ENCODE results near the gene BMP4. TPM values are rescaled to one million over a fixed set of nuclear protein-coding genes. Genes with fewer than 3 reads are reported as not detected.

Gene BMP4
- total RNA-seq, 1 donor from 2014 or later: 0.42 TPM

DNA sequence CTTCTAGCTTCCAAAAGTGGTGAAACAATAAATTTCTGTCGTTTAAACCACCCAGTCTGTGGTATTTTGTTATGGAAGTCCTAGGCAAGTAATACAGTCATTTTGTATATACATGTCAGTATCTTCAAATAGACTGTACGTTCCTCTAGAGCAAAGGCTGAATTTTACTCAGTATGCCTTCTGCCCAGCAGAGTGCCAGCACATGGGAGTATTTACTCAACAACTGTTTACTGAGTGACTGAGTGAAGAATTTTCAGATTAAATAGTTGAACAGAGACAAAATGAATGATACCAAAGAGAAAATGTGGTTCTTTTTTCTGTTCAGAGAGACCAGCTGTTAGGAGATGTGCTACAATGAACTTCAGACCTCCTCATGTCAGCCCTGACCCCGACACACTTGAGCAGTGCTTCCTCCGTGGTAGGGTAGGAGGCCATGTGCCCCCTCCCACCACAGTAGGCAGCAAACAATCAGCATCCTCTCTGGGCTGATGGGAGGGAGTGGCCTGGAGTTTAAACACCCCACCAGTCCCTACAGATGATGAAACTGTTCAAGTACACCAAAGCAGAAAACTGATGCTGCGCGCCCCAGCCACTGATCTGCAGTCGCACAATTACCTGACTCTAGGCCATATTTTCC is 21.7 kb downstream of the BMP4 start:
- intact Hi-C loops (cut with micrococcal nuclease): no loop called here
- no peaks in the 10 kb centered on the region for H3K4me1 Mint-ChIP-seq
- TF ChIP-seq, protein P1, sequence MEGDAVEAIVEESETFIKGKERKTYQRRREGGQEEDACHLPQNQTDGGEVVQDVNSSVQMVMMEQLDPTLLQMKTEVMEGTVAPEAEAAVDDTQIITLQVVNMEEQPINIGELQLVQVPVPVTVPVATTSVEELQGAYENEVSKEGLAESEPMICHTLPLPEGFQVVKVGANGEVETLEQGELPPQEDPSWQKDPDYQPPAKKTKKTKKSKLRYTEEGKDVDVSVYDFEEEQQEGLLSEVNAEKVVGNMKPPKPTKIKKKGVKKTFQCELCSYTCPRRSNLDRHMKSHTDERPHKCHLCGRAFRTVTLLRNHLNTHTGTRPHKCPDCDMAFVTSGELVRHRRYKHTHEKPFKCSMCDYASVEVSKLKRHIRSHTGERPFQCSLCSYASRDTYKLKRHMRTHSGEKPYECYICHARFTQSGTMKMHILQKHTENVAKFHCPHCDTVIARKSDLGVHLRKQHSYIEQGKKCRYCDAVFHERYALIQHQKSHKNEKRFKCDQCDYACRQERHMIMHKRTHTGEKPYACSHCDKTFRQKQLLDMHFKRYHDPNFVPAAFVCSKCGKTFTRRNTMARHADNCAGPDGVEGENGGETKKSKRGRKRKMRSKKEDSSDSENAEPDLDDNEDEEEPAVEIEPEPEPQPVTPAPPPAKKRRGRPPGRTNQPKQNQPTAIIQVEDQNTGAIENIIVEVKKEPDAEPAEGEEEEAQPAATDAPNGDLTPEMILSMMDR (IDR thresholded peaks at IDR 0.05): no peak

DNA sequence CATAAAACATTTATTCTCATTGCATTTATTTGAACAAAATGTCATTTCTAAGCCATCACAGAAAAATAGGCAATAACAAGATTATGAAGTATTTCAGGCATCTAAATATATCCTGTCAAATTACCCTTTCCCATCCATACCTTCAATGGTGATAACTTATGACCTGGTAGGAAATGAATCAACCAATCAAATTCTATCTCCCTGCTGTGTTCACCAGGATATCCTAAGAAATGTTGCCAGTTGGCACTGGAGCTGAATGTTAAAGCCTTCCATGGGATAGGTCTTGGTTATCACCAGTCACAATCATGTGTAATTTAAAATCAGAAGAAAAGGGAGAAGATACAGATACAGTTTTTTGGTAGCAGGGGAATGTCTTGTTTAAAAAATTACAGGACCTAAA is 23.7 kb downstream of the BMP4 start:
- no peak overlapping the region for H3K27ac Mint-ChIP-seq
- H3K36me3 Mint-ChIP-seq (ENCODE audit: low read depth): no peaks in the 10 kb centered on the region
- TF ChIP-seq, protein P1 (IDR thresholded peaks at IDR 0.05): no peak
- ATAC-seq (ENCODE audit: low read depth) (no peak), DNase-seq (no peak)
- intact Hi-C loops (cut with micrococcal nuclease): no loop called here
- H3K4me3 Mint-ChIP-seq: no peak overlapping the region
- no peaks in the 10 kb centered on the region for H3K9me3 Mint-ChIP-seq
- peaks cover 3% of the 10 kb centered on the region for H3K27me3 Mint-ChIP-seq
- H3K4me1 Mint-ChIP-seq: no peaks in the 10 kb centered on the region
- POLR2A ChIA-PET: no interaction called here
- CTCF ChIA-PET: no interaction called here

More for the DNA sequence above, 21.7 kb downstream of the BMP4 start:
- DNase-seq: no peak
- Mint-ChIP-seq H3K9me3 (no peaks in the 10 kb centered on the region), H3K4me3 (no peak overlapping the region), H3K27ac (no peak overlapping the region), H3K36me3 (ENCODE audit: low read depth) (no peaks in the 10 kb centered on the region), H3K27me3 (peaks cover 6% of the 10 kb centered on the region)
- CTCF ChIA-PET: no interaction called here
- POLR2A ChIA-PET: no interaction called here
- ATAC-seq (ENCODE audit: low read depth): no peak

DNA sequence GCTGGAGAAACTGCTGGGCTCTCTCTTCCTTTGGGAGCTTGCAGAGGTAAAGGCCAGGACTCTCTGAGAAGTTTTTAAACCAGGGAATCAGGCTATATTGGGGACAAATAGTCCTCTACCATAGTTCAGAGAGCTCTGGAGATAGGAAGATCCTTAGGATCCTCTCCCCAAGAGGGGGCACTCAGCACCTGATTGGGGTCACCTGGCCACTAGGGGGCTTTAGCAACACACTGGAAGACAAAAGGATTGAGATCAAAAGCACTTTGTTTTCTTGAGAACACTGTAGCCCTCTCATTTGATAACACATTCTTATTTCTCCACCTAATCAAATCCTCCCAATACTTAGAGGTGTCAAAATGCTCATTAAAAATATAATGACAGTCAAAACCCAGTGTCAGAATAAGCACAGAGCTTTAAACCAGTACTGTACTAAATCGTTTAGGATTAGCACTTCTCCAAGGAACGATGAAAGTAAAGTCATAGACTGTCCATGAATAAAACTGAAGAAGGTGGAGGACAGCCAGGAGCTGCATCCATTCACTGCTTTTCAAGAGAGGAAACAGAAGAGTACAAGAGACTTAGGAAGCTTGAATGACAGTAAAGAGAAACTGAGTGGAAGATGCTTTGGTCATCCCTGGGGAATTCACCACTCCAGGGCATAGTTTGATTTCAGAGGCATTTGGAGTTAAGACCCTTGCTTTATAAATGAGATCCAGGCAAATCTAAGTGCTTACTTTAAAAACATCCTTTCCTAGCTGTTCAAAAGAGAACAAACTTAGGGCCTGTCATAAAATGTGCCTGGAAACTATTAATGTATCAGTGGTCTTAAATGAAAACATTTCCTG is 26.5 kb downstream of the BMP4 start:
- ChIA-PET CTCF (interaction anchor here (1.3 to 1.6 kb wide), 3 partner anchors 9 to 418 kb away, joined by 3 to 5 read pairs (median 5); no protein-coding TSS in a partner anchor), POLR2A (no interaction called here)
- H3K9me3 Mint-ChIP-seq: no peaks in the 10 kb centered on the region
- H3K4me3 Mint-ChIP-seq: no peak overlapping the region
- no peak for ATAC-seq (ENCODE audit: low read depth)
- no peaks in the 10 kb centered on the region for H3K36me3 Mint-ChIP-seq (ENCODE audit: low read depth)
- peaks cover 11% of the 10 kb centered on the region for H3K27me3 Mint-ChIP-seq
- no peak overlapping the region for H3K27ac Mint-ChIP-seq
- TF ChIP-seq, protein P1 (IDR thresholded peaks at IDR 0.05): no peak
- H3K4me1 Mint-ChIP-seq: no peaks in the 10 kb centered on the region
- intact Hi-C loops (cut with micrococcal nuclease): no loop called here
- no peak for DNase-seq

DNA sequence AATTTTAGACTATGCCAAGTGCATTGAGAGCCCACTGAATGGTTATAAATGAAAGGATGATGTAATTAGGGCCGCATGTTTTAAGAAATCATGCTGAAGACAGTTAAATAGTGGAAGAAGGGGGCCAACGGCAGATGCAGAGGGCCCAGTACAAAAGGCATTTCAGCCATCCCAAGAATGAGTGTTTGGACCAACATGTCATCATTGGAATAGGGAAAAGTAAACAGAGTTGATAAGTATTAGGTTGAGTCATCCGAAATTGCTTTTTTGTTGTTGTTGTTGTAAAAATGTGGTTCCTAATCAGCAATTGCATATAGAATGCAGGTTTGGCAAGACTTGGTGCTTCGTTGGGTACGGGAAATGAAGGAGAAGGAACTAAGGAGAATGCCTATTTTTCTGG is 29.5 kb downstream of the BMP4 start:
- H3K27me3 Mint-ChIP-seq: peaks cover 14% of the 10 kb centered on the region
- ATAC-seq (ENCODE audit: low read depth) (no peak), DNase-seq (no peak)
- no peak overlapping the region for H3K27ac Mint-ChIP-seq
- H3K4me3 Mint-ChIP-seq: no peak overlapping the region
- CTCF ChIA-PET: no interaction called here
- POLR2A ChIA-PET: no interaction called here
- H3K36me3 Mint-ChIP-seq (ENCODE audit: low read depth): no peaks in the 10 kb centered on the region
- TF ChIP-seq, protein P1 (IDR thresholded peaks at IDR 0.05): no peak
- H3K4me1 Mint-ChIP-seq: no peaks in the 10 kb centered on the region
- H3K9me3 Mint-ChIP-seq: no peaks in the 10 kb centered on the region
- intact Hi-C loops (cut with micrococcal nuclease): no loop called here

DNA sequence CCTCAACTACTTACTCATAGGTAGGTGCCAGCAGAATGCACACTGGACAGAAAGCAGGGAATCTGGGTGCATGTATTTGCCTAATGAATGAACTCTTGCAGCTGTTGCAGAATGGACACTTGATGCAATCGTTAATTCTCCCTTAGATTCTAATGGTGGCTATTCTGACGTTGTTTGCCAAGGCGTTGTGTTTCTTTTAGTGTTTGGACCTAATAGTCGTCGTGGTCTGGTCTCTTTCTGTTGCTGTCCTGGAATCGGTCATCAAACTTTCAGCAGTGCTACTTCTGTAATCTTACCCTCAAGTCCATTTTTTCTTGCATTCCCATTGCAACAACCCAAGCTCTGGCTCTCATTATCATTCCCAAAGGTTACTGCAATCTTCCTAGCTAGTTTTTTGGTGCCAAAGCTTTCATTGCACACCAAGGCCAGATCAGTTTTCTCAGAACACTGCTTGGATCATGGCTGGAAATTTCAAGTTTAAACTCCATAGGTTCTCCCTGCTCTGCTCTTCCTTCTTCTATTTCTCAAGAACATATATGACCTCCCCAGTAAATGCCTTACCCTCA is 31.3 kb downstream of the BMP4 start:
- Mint-ChIP-seq H3K4me3 (no peak overlapping the region), H3K9me3 (no peaks in the 10 kb centered on the region), H3K27ac (no peak overlapping the region), H3K27me3 (peaks cover 14% of the 10 kb centered on the region), H3K36me3 (ENCODE audit: low read depth) (no peaks in the 10 kb centered on the region), H3K4me1 (no peaks in the 10 kb centered on the region)
- TF ChIP-seq, protein P1 (IDR thresholded peaks at IDR 0.05): no peak
- ChIA-PET CTCF (interaction anchor here (0.8 kb wide), 1 partner anchor 22 kb away, joined by 3 read pairs; no protein-coding TSS in a partner anchor), POLR2A (no interaction called here)
- DNase-seq (no peak), ATAC-seq (ENCODE audit: low read depth) (no peak)
- intact Hi-C loops (cut with micrococcal nuclease): no loop called here

Measured in activated B cell treated with CpG ODN at 0.5 μM for 24 hours (primary cell).